ENCODE measurements around the gene AHR. TPM values are rescaled to one million over a fixed set of nuclear protein-coding genes. Genes with fewer than 3 reads are reported as not detected.
A peak's percentile ranks its signal among the peaks of the same experiment; 100 is the strongest.

Gene AHR
- total and polyA plus RNA-seq, 2 donors (not counting 3 experiments of a cell fraction or from before 2014, with no cell fraction given), result 4.8 to 31.8 TPM

DNA sequence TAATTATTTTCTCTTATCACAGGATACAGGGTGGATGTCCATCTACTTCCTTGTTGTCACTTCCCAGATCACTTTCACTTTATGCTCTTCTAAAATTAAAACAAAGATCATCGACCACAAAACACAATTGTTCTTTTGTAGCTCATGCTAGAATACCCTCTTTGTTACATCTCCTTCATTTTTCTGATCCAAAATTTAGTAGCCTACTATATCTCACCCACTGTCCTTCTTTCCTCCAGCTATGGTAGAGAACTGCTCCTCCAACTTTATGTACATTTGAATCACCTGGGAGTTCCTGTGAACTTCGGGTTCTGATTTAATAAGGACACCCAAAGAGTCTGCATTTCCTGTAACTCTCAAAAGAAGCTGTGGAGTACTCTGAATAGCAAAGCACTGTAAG is 1.2 kb upstream of the AHR start:
- Histone ChIP-seq H3K4me2 (ENCODE audit: insufficient read depth, low read length) (peak overlapping the region; percentile 29), H4K20me1 (replicated peaks; ENCODE audit: control insufficient read depth, extremely low read depth, insufficient read depth, low read length) (no peaks in the 10 kb centered on the region), H3K27ac (ENCODE audit: insufficient read depth, low read depth, low read length) (no peak overlapping the region), H3K36me3 (ENCODE audit: control insufficient read depth in 2 of 2, extremely low read depth in 1 of 2, insufficient read depth in 2 of 2, low read length in 2 of 2) (no peaks in the 10 kb centered on the region), H3K4me1 (ENCODE audit: control insufficient read depth, extremely low read depth, insufficient read depth, low read length) (peaks cover 21% of the 10 kb centered on the region), H3K9me3 (replicated peaks; ENCODE audit: control insufficient read depth, insufficient read depth, low read length) (no peaks in the 10 kb centered on the region), H3K9ac (replicated peaks; ENCODE audit: extremely low read depth, insufficient read depth, low read length) (no peak overlapping the region), H3K4me3 (replicated peaks in 1 of 3; ENCODE audit: insufficient read depth in 1 of 3, low read depth in 1 of 3, low read length in 3 of 3) (no peak overlapping the region), H2AFZ (ENCODE audit: low read depth, low read length) (peak overlapping the region; percentile 99), H3K79me2 (ENCODE audit: control insufficient read depth, insufficient read depth, low read length) (peaks cover 29% of the 10 kb centered on the region), H3K9me1 (replicated peaks; ENCODE audit: control insufficient read depth, extremely low read depth, insufficient read depth, low read length) (no peaks in the 10 kb centered on the region), H3K27me3 (ENCODE audit: control insufficient read depth in 2 of 2, insufficient read depth in 2 of 2, low read length in 2 of 2) (no peaks in the 10 kb centered on the region)
- no TSS peak for BruUV-seq (replicated peaks)
- DNase-seq (ENCODE audit: low read depth, low spot score), result peak; percentile 6
- intact Hi-C loops (cut with micrococcal nuclease) (loop anchor here (5.0 to 10.0 kb wide), 2 partner anchors 495 to 1182 kb away; partner anchors contain the start of gene AGR2), dilution Hi-C loops (cut with MboI; ENCODE audit: extremely low pct_ligation_motif_present, low sequenced_read_pairs) (no loop called here)
- no peak for TF ChIP-seq JUN (IDR thresholded peaks at IDR 0.05; ENCODE audit: borderline replicate concordance, insufficient read depth, insufficient read length, low read depth)
- no peak for FAIRE-seq
- ChIA-PET CTCF (interaction anchor here (1.1 to 4.6 kb wide), 4 partner anchors 288 to 354 kb away, joined by 3 to 42 read pairs (median 6); no protein-coding TSS in a partner anchor), POLR2A (no interaction called here)

DNA sequence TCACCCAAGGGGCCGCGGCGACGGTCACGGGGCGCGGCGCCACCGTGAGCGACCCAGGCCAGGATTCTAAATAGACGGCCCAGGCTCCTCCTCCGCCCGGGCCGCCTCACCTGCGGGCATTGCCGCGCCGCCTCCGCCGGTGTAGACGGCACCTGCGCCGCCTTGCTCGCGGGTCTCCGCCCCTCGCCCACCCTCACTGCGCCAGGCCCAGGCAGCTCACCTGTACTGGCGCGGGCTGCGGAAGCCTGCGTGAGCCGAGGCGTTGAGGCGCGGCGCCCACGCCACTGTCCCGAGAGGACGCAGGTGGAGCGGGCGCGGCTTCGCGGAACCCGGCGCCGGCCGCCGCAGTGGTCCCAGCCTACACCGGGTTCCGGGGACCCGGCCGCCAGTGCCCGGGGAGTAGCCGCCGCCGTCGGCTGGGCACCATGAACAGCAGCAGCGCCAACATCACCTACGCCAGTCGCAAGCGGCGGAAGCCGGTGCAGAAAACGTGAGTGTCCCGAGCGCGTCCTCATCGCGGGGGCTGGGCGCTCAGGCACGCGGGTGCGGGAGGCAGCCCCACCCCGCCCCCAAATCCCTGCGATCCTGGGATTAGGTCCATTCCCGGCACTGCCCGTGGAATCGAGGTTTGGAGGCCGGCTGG is 509 bp downstream of the AHR start:
- H3K9me3 ChIP-seq (replicated peaks; ENCODE audit: control insufficient read depth, insufficient read depth, low read length), result no peaks in the 10 kb centered on the region
- peak overlapping the region; percentile 23 for H3K27ac ChIP-seq (ENCODE audit: insufficient read depth, low read depth, low read length)
- DNase-seq (ENCODE audit: low read depth, low spot score) (no peak), FAIRE-seq (no peak)
- H3K4me3 ChIP-seq (replicated peaks in 1 of 3; ENCODE audit: insufficient read depth in 1 of 3, low read depth in 1 of 3, low read length in 3 of 3), result peak overlapping the region; percentile 62 to 97 (median 90)
- H4K20me1 ChIP-seq (replicated peaks; ENCODE audit: control insufficient read depth, extremely low read depth, insufficient read depth, low read length), result no peaks in the 10 kb centered on the region
- POLR2A ChIA-PET, result interaction anchor here (0.6 to 1.4 kb wide), 6 partner anchors 9 to 309 kb away, joined by 3 to 10 read pairs (median 3); no protein-coding TSS in a partner anchor
- intact Hi-C loops (cut with micrococcal nuclease), result loop anchor here (1.0 to 10.0 kb wide), 6 partner anchors 65 to 1184 kb away; partner anchors contain the start of gene AGR2
- H3K9me1 ChIP-seq (replicated peaks; ENCODE audit: control insufficient read depth, extremely low read depth, insufficient read depth, low read length), result no peaks in the 10 kb centered on the region
- dilution Hi-C loops (cut with MboI; ENCODE audit: extremely low pct_ligation_motif_present, low sequenced_read_pairs), result no loop called here
- no peaks in the 10 kb centered on the region for H3K27me3 ChIP-seq (ENCODE audit: control insufficient read depth in 2 of 2, insufficient read depth in 2 of 2, low read length in 2 of 2)
- CTCF ChIA-PET, result interaction anchor here (0.8 to 4.6 kb wide), 6 partner anchors 236 to 381 kb away, joined by 3 to 42 read pairs (median 6); no protein-coding TSS in a partner anchor
- H3K4me2 ChIP-seq (ENCODE audit: insufficient read depth, low read length), result peak overlapping the region; percentile 79
- peaks cover 38% of the 10 kb centered on the region for H3K79me2 ChIP-seq (ENCODE audit: control insufficient read depth, insufficient read depth, low read length)
- H3K4me1 ChIP-seq (ENCODE audit: control insufficient read depth, extremely low read depth, insufficient read depth, low read length), result peaks cover 31% of the 10 kb centered on the region
- H3K36me3 ChIP-seq (ENCODE audit: control insufficient read depth in 2 of 2, extremely low read depth in 1 of 2, insufficient read depth in 2 of 2, low read length in 2 of 2), result no peaks in the 10 kb centered on the region
- peak overlapping the region; percentile 67 for H3K9ac ChIP-seq (replicated peaks; ENCODE audit: extremely low read depth, insufficient read depth, low read length)
- no TSS peak for BruUV-seq (replicated peaks)
- TF ChIP-seq GATA2 (IDR thresholded peaks at IDR 0.05; ENCODE audit: insufficient read depth, insufficient read length, low read depth, low read length) (no peak), FOS (IDR thresholded peaks at IDR 0.05; ENCODE audit: borderline replicate concordance, insufficient read depth, low read length) (peak; percentile 14), POLR2AphosphoS5 (IDR thresholded peaks at IDR 0.05; ENCODE audit: insufficient read depth, low read depth, low read length) (peak; percentile 9)
- peak overlapping the region; percentile 41 for H2AFZ ChIP-seq (ENCODE audit: low read depth, low read length)

Measured in endothelial cell of umbilical vein (primary cell).